Trophoblast cell (in vitro differentiated cells and primary cell): ENCODE results near the gene TIMM22.

Source experiments
- DNase-seq, 2 donors: peaks; one replicate each; pipeline ENCODE4 v3.0.0-alpha.2; 2016
- H2AFZ ChIP-seq: 2 replicates; pipeline ENCODE4 v1.6.1; 2013; ENCODE audit warnings: low read length, moderate library complexity, mild to moderate bottlenecking; ENCODE audit not compliant: insufficient read depth, poor library complexity
- H2AK5ac ChIP-seq: 2 replicates; pipeline ENCODE4 v1.6.1; 2013; ENCODE audit warnings: mild to moderate bottlenecking, low read length
- H2BK120ac ChIP-seq: 2 replicates; pipeline ENCODE4 v1.6.1; 2013; ENCODE audit warnings: low read length, mild to moderate bottlenecking, moderate library complexity; ENCODE audit not compliant: insufficient read depth, poor library complexity
- H2BK12ac ChIP-seq: 2 replicates; pipeline ENCODE4 v1.6.1; 2013; ENCODE audit warnings: mild to moderate bottlenecking, low read length, moderate library complexity
- H2BK5ac ChIP-seq: 2 replicates; pipeline ENCODE4 v1.6.1; 2013; ENCODE audit warnings: low read length, low read depth, moderate library complexity, mild to moderate bottlenecking; ENCODE audit not compliant: poor library complexity
- H3K14ac ChIP-seq: 2 replicates; pipeline ENCODE4 v1.6.1; 2013; ENCODE audit warnings: mild to moderate bottlenecking, low read length
- H3K18ac ChIP-seq: 2 replicates; pipeline ENCODE4 v1.6.1; 2013; ENCODE audit warnings: mild to moderate bottlenecking, low read length
- H3K23ac ChIP-seq: 2 replicates; pipeline ENCODE4 v1.6.1; 2013; ENCODE audit warnings: low read length
- H3K27ac ChIP-seq: 2 replicates; pipeline ENCODE4 v1.5.1; 2013; ENCODE audit warnings: low read depth, mild to moderate bottlenecking, inconsistent platforms, low read length, moderate library complexity
- H3K27me3 ChIP-seq: 2 replicates; pipeline ENCODE4 v1.6.1; 2013; ENCODE audit warnings: inconsistent platforms, mild to moderate bottlenecking, low read length, moderate library complexity; ENCODE audit not compliant: insufficient read depth
- H3K36me3 ChIP-seq, 2 experiments: 1 replicate in 1 of 2; 2 replicates in 1 of 2; pipeline ENCODE4 v1.6.1; 2013; ENCODE audit warnings: low read length in 2 of 2, mild to moderate bottlenecking in 2 of 2, moderate library complexity in 1 of 2; ENCODE audit not compliant: insufficient read depth in 2 of 2, control insufficient read depth in 1 of 2
- H3K4ac ChIP-seq: 2 replicates; pipeline ENCODE4 v1.6.1; 2013; ENCODE audit warnings: low read depth, mild to moderate bottlenecking, low read length, moderate library complexity
- H3K4me1 ChIP-seq, 2 experiments: 1 replicate in 1 of 2; 2 replicates in 1 of 2; pipeline ENCODE4 v1.6.1; 2013; ENCODE audit warnings: low read length in 2 of 2, mild to moderate bottlenecking in 2 of 2, moderate library complexity in 1 of 2; ENCODE audit not compliant: insufficient read depth in 2 of 2, control insufficient read depth in 1 of 2
- H3K4me2 ChIP-seq: 2 replicates; pipeline ENCODE4 v1.6.1; 2013; ENCODE audit warnings: inconsistent platforms, mild to moderate bottlenecking, low read length, moderate library complexity
- H3K4me3 ChIP-seq: 2 replicates; pipeline ENCODE4 v1.5.1; 2013; ENCODE audit warnings: mild to moderate bottlenecking, low read depth, low read length, inconsistent platforms
- H3K79me1 ChIP-seq: one replicate; pipeline ENCODE4 v1.6.1; 2013; ENCODE audit warnings: low read length
- H3K79me2 ChIP-seq: 2 replicates; pipeline ENCODE4 v1.6.1; 2013; ENCODE audit warnings: low read length, mild to moderate bottlenecking; ENCODE audit not compliant: control insufficient read depth, insufficient read depth, poor library complexity
- H3K9ac ChIP-seq: 2 replicates; pipeline ENCODE4 v1.6.1; 2013; ENCODE audit warnings: mild to moderate bottlenecking, low read length
- H3K9me3 ChIP-seq: 2 replicates; pipeline ENCODE4 v1.6.1; 2013; ENCODE audit warnings: low read depth, mild to moderate bottlenecking, control low read depth, inconsistent platforms, low read length; ENCODE audit not compliant: insufficient read depth
- H4K12ac ChIP-seq: 2 replicates; pipeline ENCODE4 v1.6.1; 2013; ENCODE audit warnings: low read depth, mild to moderate bottlenecking, low read length, moderate library complexity
- H4K8ac ChIP-seq: 2 replicates; pipeline ENCODE4 v1.6.1; 2013; ENCODE audit warnings: low read depth, mild to moderate bottlenecking, low read length, moderate library complexity
- H4K91ac ChIP-seq: one replicate; pipeline ENCODE4 v1.6.1; 2013; ENCODE audit warnings: low read depth, mild to moderate bottlenecking, low read length, moderate library complexity
- WGBS: extraction: QIAGEN DNeasy Blood & Tissue Kit; methylation state at CpG from one replicate; pipeline ENCODE4 v1.1.7; 2013; ENCODE audit warnings: missing lambda C conversion rate; ENCODE audit not compliant: insufficient read length, insufficient coverage; ENCODE audit errors: extremely low coverage; 5-methylcytosine and 5-hydroxymethylcytosine counted together

Gene TIMM22

GRCh38 chr17:956905-957304 lies 40.0 kb upstream of the TIMM22 start:
- Histone ChIP-seq H3K9ac (no peak overlapping the region), H2BK12ac (no peak overlapping the region), H4K91ac (no peak overlapping the region), H3K4me3 (no peak overlapping the region), H3K4me1 (peaks cover 20 to 22% of the 10 kb centered on the region in 2 experiments), H3K27me3 (no peaks in the 10 kb centered on the region), H3K79me1 (peaks cover 2% of the 10 kb centered on the region), H4K12ac (no peak overlapping the region), H4K8ac (no peak overlapping the region), H3K18ac (no peak overlapping the region), H2BK5ac (no peak overlapping the region), H3K23ac (no peak overlapping the region), H3K4ac (no peak overlapping the region), H3K4me2 (no peak overlapping the region), H3K9me3 (peaks cover 5% of the 10 kb centered on the region), H2BK120ac (no peak overlapping the region), H2AK5ac (no peak overlapping the region), H3K14ac (no peak overlapping the region), H3K79me2 (peaks cover 5% of the 10 kb centered on the region), H3K27ac (no peak overlapping the region), H3K36me3 (peaks cover 0 to 2% of the 10 kb centered on the region in 2 experiments), H2AFZ (no peak overlapping the region)
- WGBS = no CpG with 5 or more reads among the region's 8 CpGs
- peak in 1 of 2 donors; percentile 26 for DNase-seq

- H2AFZ ChIP-seq = no peak overlapping the region
- no peak overlapping the region for H4K12ac ChIP-seq
- H3K4me3 ChIP-seq = no peak overlapping the region
These were observed 39.0 kb upstream of the TIMM22 start for GRCh38 chr17:957856-958421.

GRCh38 chr17:958712-959451 lies 38.0 kb upstream of the TIMM22 start:
- Histone ChIP-seq H2AK5ac (no peak overlapping the region), H2AFZ (no peak overlapping the region), H3K4me3 (no peak overlapping the region), H3K27ac (no peak overlapping the region), H4K12ac (no peak overlapping the region), H3K4me2 (no peak overlapping the region), H3K4me1 (peaks cover 20 to 21% of the 10 kb centered on the region in 2 experiments), H2BK5ac (no peak overlapping the region), H3K18ac (no peak overlapping the region), H2BK12ac (no peak overlapping the region), H4K8ac (no peak overlapping the region), H3K23ac (no peak overlapping the region), H3K14ac (no peak overlapping the region), H3K9me3 (no peaks in the 10 kb centered on the region), H3K27me3 (no peaks in the 10 kb centered on the region), H4K91ac (no peak overlapping the region), H3K79me1 (peaks cover 2% of the 10 kb centered on the region), H3K36me3 (peaks cover 0 to 2% of the 10 kb centered on the region in 2 experiments), H3K79me2 (peaks cover 9% of the 10 kb centered on the region), H3K9ac (no peak overlapping the region), H2BK120ac (no peak overlapping the region), H3K4ac (no peak overlapping the region)
- no peak for DNase-seq
- WGBS = no CpG with 5 or more reads among the region's 31 CpGs

More at GRCh38 chr17:957856-958421, 39.0 kb upstream of the TIMM22 start:
- Histone ChIP-seq H2BK12ac (no peak overlapping the region), H4K91ac (no peak overlapping the region), H3K79me2 (peaks cover 9% of the 10 kb centered on the region), H3K23ac (no peak overlapping the region), H3K18ac (no peak overlapping the region), H3K27ac (no peak overlapping the region), H4K8ac (no peak overlapping the region), H3K9ac (no peak overlapping the region), H3K14ac (no peak overlapping the region), H3K4me2 (no peak overlapping the region), H3K27me3 (no peaks in the 10 kb centered on the region), H2BK5ac (no peak overlapping the region), H3K4me1 (peaks cover 20 to 21% of the 10 kb centered on the region in 2 experiments), H2BK120ac (no peak overlapping the region), H3K79me1 (peaks cover 2% of the 10 kb centered on the region), H3K4ac (no peak overlapping the region), H3K9me3 (peaks cover 2% of the 10 kb centered on the region), H2AK5ac (no peak overlapping the region), H3K36me3 (peaks cover 0 to 2% of the 10 kb centered on the region in 2 experiments)
- DNase-seq = no peak
- no CpG with 5 or more reads among the region's 20 CpGs for WGBS

GRCh38 chr17:962166-962565 lies 34.8 kb upstream of the TIMM22 start:
- Histone ChIP-seq H3K4me3 (no peak overlapping the region), H3K79me2 (peaks cover 17% of the 10 kb centered on the region), H3K23ac (no peak overlapping the region), H3K9me3 (no peaks in the 10 kb centered on the region), H3K18ac (no peak overlapping the region), H2BK120ac (no peak overlapping the region), H4K91ac (no peak overlapping the region), H3K4me1 (peaks cover 15 to 16% of the 10 kb centered on the region in 2 experiments), H3K27me3 (no peaks in the 10 kb centered on the region), H2BK5ac (no peak overlapping the region), H3K4ac (no peak overlapping the region), H2AK5ac (no peak overlapping the region), H3K4me2 (no peak overlapping the region), H2BK12ac (no peak overlapping the region), H2AFZ (no peak overlapping the region), H4K12ac (no peak overlapping the region), H4K8ac (no peak overlapping the region), H3K27ac (no peak overlapping the region), H3K9ac (no peak overlapping the region), H3K79me1 (no peaks in the 10 kb centered on the region), H3K14ac (no peak overlapping the region), H3K36me3 (peaks cover 0 to 2% of the 10 kb centered on the region in 2 experiments)
- WGBS = no CpG with 5 or more reads among the region's 8 CpGs
- DNase-seq = no peak
